ENCODE measurements around the gene AIG1.
"Not testable (repeated sequence)": the region's sequence is repeated elsewhere in the genome, so short reads cannot be mapped to it uniquely, and the experiment has no call there.

Gene AIG1

GRCh38 chr6:143061597-143062385, 1.1 kb downstream of the AIG1 start:
- Mint-ChIP-seq H3K27me3 (no peaks in the 10 kb centered on the region), H3K36me3 (ENCODE audit: insufficient read depth) (peaks cover 20% of the 10 kb centered on the region), H3K9me3 (no peaks in the 10 kb centered on the region), H3K4me3 (peak overlapping the region; percentile 92), H3K27ac (peak overlapping the region; percentile 92 to 93), H3K4me1 (ENCODE audit: low read depth in 2 of 2) (peaks cover 14 to 15% of the 10 kb centered on the region in 2 donors)
- DNase-seq = no peak
- ATAC-seq (replicated peaks) = no peak

- Mint-ChIP-seq H3K36me3 (ENCODE audit: insufficient read depth) (peaks cover 20% of the 10 kb centered on the region), H3K27ac (peak overlapping the region in 1 of 2 donors; percentile 14), H3K9me3 (no peaks in the 10 kb centered on the region), H3K4me3 (peak overlapping the region in 1 of 2 donors; percentile 92), H3K4me1 (ENCODE audit: low read depth in 2 of 2) (peaks cover 14 to 15% of the 10 kb centered on the region in 2 donors), H3K27me3 (no peaks in the 10 kb centered on the region)
- DNase-seq (no peak), ATAC-seq (replicated peaks) (no peak)
Observed at GRCh38 chr6:143062551-143062950, 1.9 kb downstream of the AIG1 start.

DNA sequence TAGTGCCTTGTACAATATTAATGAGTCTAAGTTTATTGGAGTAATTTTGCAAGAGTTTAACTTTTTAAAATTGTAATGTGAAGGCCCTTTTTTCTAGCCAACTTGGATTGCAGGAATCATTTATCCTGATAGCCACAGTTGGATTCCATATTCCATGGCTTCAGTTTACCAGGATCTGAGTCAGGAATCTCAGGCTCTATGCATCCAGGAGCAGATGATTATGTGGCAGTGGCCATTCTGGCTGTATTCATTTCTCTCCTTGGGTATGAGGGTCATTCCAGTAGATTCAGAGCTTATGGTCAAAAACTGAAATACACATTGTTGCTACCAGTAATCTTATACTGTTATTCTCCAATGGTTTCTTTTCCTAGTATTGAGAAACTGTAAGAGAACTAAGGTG, 2.9 kb downstream of the AIG1 start:
- Mint-ChIP-seq H3K4me3 (no peak overlapping the region), H3K9me3 (no peaks in the 10 kb centered on the region)
- ATAC-seq (replicated peaks) = no peak

GRCh38 chr6:143064271-143064670, 3.6 kb downstream of the AIG1 start:
- no peaks in the 10 kb centered on the region for H3K27me3 Mint-ChIP-seq

More for the DNA sequence above, 2.9 kb downstream of the AIG1 start:
- peaks cover 14 to 15% of the 10 kb centered on the region in 2 donors for H3K4me1 Mint-ChIP-seq (ENCODE audit: low read depth in 2 of 2)
- no peak for DNase-seq
- no peaks in the 10 kb centered on the region for H3K27me3 Mint-ChIP-seq
- peaks cover 20% of the 10 kb centered on the region for H3K36me3 Mint-ChIP-seq (ENCODE audit: insufficient read depth)
- H3K27ac Mint-ChIP-seq = peak overlapping the region in 1 of 2 donors; percentile 6

GRCh38 chr6:143064951-143065683, 4.4 kb downstream of the AIG1 start:
- ATAC-seq (replicated peaks) (no peak), DNase-seq (no peak)
- Mint-ChIP-seq H3K27me3 (no peaks in the 10 kb centered on the region), H3K27ac (no peak overlapping the region), H3K36me3 (ENCODE audit: insufficient read depth) (peaks cover 15% of the 10 kb centered on the region), H3K9me3 (no peaks in the 10 kb centered on the region), H3K4me3 (no peak overlapping the region), H3K4me1 (ENCODE audit: low read depth in 2 of 2) (peaks cover 11 to 13% of the 10 kb centered on the region in 2 donors)

More at GRCh38 chr6:143064271-143064670, 3.6 kb downstream of the AIG1 start:
- peaks cover 20% of the 10 kb centered on the region for H3K36me3 Mint-ChIP-seq (ENCODE audit: insufficient read depth)
- H3K27ac Mint-ChIP-seq = peak overlapping the region in 1 of 2 donors; percentile 6
- H3K4me3 Mint-ChIP-seq = no peak overlapping the region
- DNase-seq = no peak
- peaks cover 14 to 15% of the 10 kb centered on the region in 2 donors for H3K4me1 Mint-ChIP-seq (ENCODE audit: low read depth in 2 of 2)
- no peaks in the 10 kb centered on the region for H3K9me3 Mint-ChIP-seq
- ATAC-seq (replicated peaks) = no peak

- Mint-ChIP-seq H3K9me3 (no peaks in the 10 kb centered on the region), H3K4me3 (no peak overlapping the region), H3K27ac (no peak overlapping the region), H3K36me3 (ENCODE audit: insufficient read depth) (no peaks in the 10 kb centered on the region), H3K4me1 (ENCODE audit: low read depth in 2 of 2) (peaks cover 0 to 2% of the 10 kb centered on the region in 2 donors), H3K27me3 (no peaks in the 10 kb centered on the region)
- no peak for DNase-seq
- ATAC-seq (replicated peaks) = no peak
Observed at GRCh38 chr6:143068001-143068400, 7.3 kb downstream of the AIG1 start.

DNA sequence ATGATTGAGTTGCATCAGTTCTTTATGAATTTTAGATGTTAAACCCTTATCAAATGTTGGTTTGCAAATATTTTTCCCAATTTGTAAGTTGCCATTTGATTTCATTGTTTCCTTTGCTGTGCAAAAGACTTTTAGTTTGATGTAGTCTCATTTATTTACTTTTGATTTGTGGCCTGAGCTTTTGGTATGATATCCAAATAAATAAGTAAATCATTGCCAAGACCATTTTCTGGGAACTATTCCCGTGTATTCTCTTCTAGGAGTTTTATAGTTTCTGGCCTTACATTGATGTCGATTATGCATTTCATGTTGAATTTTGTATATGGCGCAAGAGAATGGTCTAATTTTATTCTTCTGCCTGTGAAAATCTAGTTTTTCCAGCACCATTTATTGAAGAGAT, 13.4 kb downstream of the AIG1 start:
- Mint-ChIP-seq H3K27ac (no peak overlapping the region), H3K36me3 (ENCODE audit: insufficient read depth) (no peaks in the 10 kb centered on the region), H3K4me1 (ENCODE audit: low read depth in 2 of 2) (peaks cover 0 to 2% of the 10 kb centered on the region in 2 donors), H3K27me3 (no peaks in the 10 kb centered on the region), H3K9me3 (no peaks in the 10 kb centered on the region), H3K4me3 (no peak overlapping the region)
- DNase-seq (no peak), ATAC-seq (replicated peaks) (no peak)

DNA sequence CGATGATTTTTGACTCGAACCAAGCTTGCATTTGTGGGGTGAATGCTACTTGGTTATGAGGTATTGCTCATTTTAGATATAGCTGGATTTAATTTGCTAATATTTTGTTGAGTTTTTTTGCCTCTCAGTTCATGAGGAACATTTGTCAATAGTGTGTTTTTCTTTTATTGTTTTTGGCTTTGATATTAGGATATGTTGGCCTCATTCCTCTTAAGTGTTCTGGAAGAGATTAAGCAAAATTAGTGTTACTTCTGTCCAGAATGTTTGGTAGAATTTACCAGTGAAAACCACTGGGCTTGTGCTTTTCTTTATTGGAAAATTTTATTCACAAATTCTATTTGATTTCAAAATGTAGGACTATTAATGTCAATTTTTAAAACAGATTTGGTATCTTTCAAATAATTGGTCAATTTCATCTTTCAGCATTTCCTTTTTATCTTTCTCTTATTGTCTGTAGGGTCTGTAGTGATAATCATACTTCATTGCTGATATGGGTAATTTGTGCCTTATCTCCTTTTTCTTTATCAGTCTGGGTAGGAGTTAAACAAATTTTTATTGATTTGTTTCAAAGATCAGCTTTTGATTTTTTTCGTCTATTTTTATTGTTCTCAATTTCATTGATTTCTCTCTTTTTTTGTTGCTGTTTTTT, 14.1 kb downstream of the AIG1 start:
- ATAC-seq (replicated peaks) (no peak), DNase-seq (no peak)
- Mint-ChIP-seq H3K9me3 (no peaks in the 10 kb centered on the region), H3K4me1 (ENCODE audit: low read depth in 2 of 2) (peaks cover 0 to 2% of the 10 kb centered on the region in 2 donors), H3K4me3 (no peak overlapping the region), H3K27me3 (no peaks in the 10 kb centered on the region), H3K36me3 (ENCODE audit: insufficient read depth) (no peaks in the 10 kb centered on the region), H3K27ac (no peak overlapping the region)

- Mint-ChIP-seq H3K27ac (no peak overlapping the region), H3K9me3 (no peaks in the 10 kb centered on the region), H3K4me3 (no peak overlapping the region), H3K36me3 (ENCODE audit: insufficient read depth) (no peaks in the 10 kb centered on the region), H3K4me1 (ENCODE audit: low read depth in 2 of 2) (no peaks in the 10 kb centered on the region), H3K27me3 (no peaks in the 10 kb centered on the region)
- no peak for DNase-seq
- ATAC-seq (replicated peaks) = no peak
Observed at GRCh38 chr6:143078468-143079324, 18.0 kb downstream of the AIG1 start.

DNA sequence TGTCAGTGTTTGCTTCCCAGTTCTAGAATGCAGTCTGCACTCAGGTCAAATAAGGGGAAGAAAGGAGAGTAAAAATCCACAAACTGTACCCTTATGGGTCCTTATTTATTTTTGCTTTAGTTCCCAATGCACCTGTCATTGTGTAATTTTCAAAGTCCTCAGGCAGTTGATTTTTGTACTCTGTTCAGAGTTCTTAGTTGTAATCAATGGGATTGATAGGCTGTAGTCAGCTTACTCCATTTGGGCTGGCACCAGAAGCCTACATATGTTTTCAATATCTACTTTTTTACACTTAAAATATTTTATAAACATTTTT, 18.6 kb downstream of the AIG1 start:
- H3K4me3 Mint-ChIP-seq = no peak overlapping the region
- no peaks in the 10 kb centered on the region for H3K9me3 Mint-ChIP-seq
- ATAC-seq (replicated peaks) = no peak

DNA sequence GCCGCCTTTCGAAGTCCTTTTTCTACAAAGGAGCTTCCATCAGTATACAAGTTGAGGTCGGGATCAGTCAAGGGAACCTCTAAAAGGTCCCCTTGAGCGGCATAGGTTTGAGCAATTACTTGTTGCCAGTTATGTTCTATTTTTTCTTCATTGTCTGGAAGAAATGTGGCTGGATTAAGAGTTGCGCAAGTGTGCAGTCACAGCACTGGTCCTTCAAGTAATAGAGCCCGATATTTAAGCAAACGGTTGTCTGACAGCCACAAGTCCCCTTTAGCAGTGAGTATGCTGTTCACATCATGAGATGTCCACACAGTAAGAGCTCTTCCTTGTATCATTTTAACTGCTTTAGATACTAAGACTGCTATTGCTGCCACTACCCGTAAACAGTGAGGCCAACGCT, 21.6 kb downstream of the AIG1 start:
- not testable (repeated sequence) for H3K9me3 Mint-ChIP-seq; H3K4me1 Mint-ChIP-seq (ENCODE audit: low read depth in 2 of 2); H3K27ac Mint-ChIP-seq; H3K4me3 Mint-ChIP-seq; H3K36me3 Mint-ChIP-seq (ENCODE audit: insufficient read depth); ATAC-seq (replicated peaks); H3K27me3 Mint-ChIP-seq; DNase-seq

More for the DNA sequence above, 18.6 kb downstream of the AIG1 start:
- Mint-ChIP-seq H3K27ac (no peak overlapping the region), H3K36me3 (ENCODE audit: insufficient read depth) (no peaks in the 10 kb centered on the region), H3K27me3 (no peaks in the 10 kb centered on the region), H3K4me1 (ENCODE audit: low read depth in 2 of 2) (no peaks in the 10 kb centered on the region)
- no peak for DNase-seq

GRCh38 chr6:143084019-143084418, 23.3 kb downstream of the AIG1 start:
- not testable (repeated sequence) for H3K4me1 Mint-ChIP-seq (ENCODE audit: low read depth in 2 of 2); H3K4me3 Mint-ChIP-seq; DNase-seq; ATAC-seq (replicated peaks); H3K27ac Mint-ChIP-seq; H3K27me3 Mint-ChIP-seq; H3K36me3 Mint-ChIP-seq (ENCODE audit: insufficient read depth); H3K9me3 Mint-ChIP-seq

DNA sequence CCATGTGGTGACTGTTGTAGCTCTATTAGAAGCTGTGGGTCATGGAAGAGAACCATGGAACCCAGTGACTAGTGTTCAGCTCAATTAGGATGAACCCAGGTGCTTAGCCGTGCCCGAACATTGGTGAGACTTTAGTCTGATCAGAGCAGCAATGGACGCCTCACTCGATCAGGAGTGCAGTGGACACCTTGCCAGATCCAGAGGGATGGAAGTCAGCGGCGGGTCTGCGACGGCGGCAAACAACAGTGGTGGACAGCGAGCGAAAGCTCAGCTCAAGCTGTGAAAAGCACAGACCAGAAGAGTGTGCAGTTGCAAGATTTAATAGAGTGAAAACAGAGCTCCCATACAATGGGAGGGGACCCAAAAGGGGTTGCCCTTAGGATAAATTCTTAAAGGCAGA, 26.6 kb downstream of the AIG1 start:
- not testable (repeated sequence) for H3K36me3 Mint-ChIP-seq (ENCODE audit: insufficient read depth); DNase-seq; H3K27ac Mint-ChIP-seq; H3K9me3 Mint-ChIP-seq; H3K4me1 Mint-ChIP-seq (ENCODE audit: low read depth in 2 of 2); ATAC-seq (replicated peaks); H3K4me3 Mint-ChIP-seq; H3K27me3 Mint-ChIP-seq

Measured in effector memory CD8-positive, alpha-beta T cell (primary cell).